GM23338 (cell line): ENCODE data around the gene SEMA5A. TPM values are rescaled to one million over a fixed set of nuclear protein-coding genes. Genes with fewer than 3 reads are reported as not detected.

Experiments used
- ATAC-seq: fragments of 200-7000 bp; cut with Tn5 transposase; 3 replicates; pipeline ENCODE4 v1.9.1; 2020
- DNase-seq: peaks from one replicate; pipeline ENCODE4 v3.0.0-alpha.2; 2015; ENCODE audit warnings: low spot score
- H2AFZ ChIP-seq: fragments of 200-600 bp; sonication (generic); 2 replicates; pipeline ENCODE4 v1.8.0; 2016; ENCODE audit warnings: antibody characterized with exemption, mild to moderate bottlenecking, moderate library complexity
- H3F3A ChIP-seq: fragments of 200-600 bp; sonication (generic); replicated peaks from 2 replicates; pipeline ENCODE4 v1.8.0; 2017; ENCODE audit warnings: antibody characterized with exemption, mixed run types, low read depth
- H3K27ac ChIP-seq: fragments of 200-600 bp; sonication (generic); 2 replicates; pipeline ENCODE4 v1.6.1; 2016; ENCODE audit warnings: low read depth
- H3K27me3 ChIP-seq: fragments of 200-600 bp; sonication (generic); 2 replicates; pipeline ENCODE4 v1.8.0; 2016; ENCODE audit warnings: mild to moderate bottlenecking, mixed run types, moderate library complexity; ENCODE audit not compliant: insufficient read depth
- H3K36me3 ChIP-seq: fragments of 200-600 bp; sonication (generic); 2 replicates; pipeline ENCODE4 v1.8.0; 2016; ENCODE audit warnings: mild to moderate bottlenecking; ENCODE audit not compliant: insufficient read depth
- H3K4me1 ChIP-seq: fragments of 200-600 bp; sonication (generic); 2 replicates; pipeline ENCODE4 v1.8.0; 2016; ENCODE audit warnings: mild to moderate bottlenecking, moderate library complexity; ENCODE audit not compliant: insufficient read depth
- H3K4me2 ChIP-seq: fragments of 200-600 bp; sonication (generic); 2 replicates; pipeline ENCODE4 v1.7.1; 2017; ENCODE audit warnings: mixed run types
- H3K4me3 ChIP-seq: fragments of 200-600 bp; sonication (generic); 2 replicates; pipeline ENCODE4 v1.6.1; 2016; ENCODE audit warnings: mixed run types
- H3K79me2 ChIP-seq: fragments of 200-600 bp; sonication (generic); replicated peaks from 2 replicates; pipeline ENCODE4 v1.8.0; 2017; ENCODE audit warnings: mild to moderate bottlenecking; ENCODE audit not compliant: insufficient read depth
- H3K9me2 ChIP-seq: fragments of 200-600 bp; sonication (generic); 2 replicates; pipeline ENCODE4 v1.8.0; 2017; ENCODE audit not compliant: insufficient read depth
- H4K20me1 ChIP-seq: fragments of 200-600 bp; sonication (generic); replicated peaks from 2 replicates; pipeline ENCODE4 v1.8.0; 2017; ENCODE audit warnings: mild to moderate bottlenecking; ENCODE audit not compliant: insufficient read depth
- H3K27ac Mint-ChIP-seq: 2 replicates; pipeline ENCODE4 v1.8.0; 2020; ENCODE audit warnings: inconsistent platforms, mild to moderate bottlenecking, moderate library complexity, mixed read lengths
- H3K27me3 Mint-ChIP-seq: 3 replicates; pipeline ENCODE4 v1.8.0; 2022; ENCODE audit warnings: low read depth, mild to moderate bottlenecking, moderate library complexity, mixed read lengths, inconsistent platforms; ENCODE audit not compliant: insufficient read depth, poor library complexity
- H3K36me3 Mint-ChIP-seq: 3 replicates; pipeline ENCODE4 v1.8.0; 2021; ENCODE audit warnings: low read depth, mild to moderate bottlenecking, inconsistent platforms, moderate library complexity, mixed read lengths
- H3K4me1 Mint-ChIP-seq: 3 replicates; pipeline ENCODE4 v1.8.0; 2020; ENCODE audit warnings: mild to moderate bottlenecking, inconsistent platforms, mixed read lengths
- H3K4me3 Mint-ChIP-seq: 3 replicates; pipeline ENCODE4 v1.8.0; 2021; ENCODE audit warnings: moderate library complexity, mild to moderate bottlenecking, inconsistent platforms, mixed read lengths
- H3K9me3 Mint-ChIP-seq: 3 replicates; pipeline ENCODE4 v1.8.0; 2020; ENCODE audit warnings: moderate library complexity, mild to moderate bottlenecking, inconsistent platforms, mixed read lengths
- EZH2 ChIP-seq: fragments of 200-600 bp; sonication (generic); IDR thresholded peaks from one replicate; pipeline ENCODE4 v1.8.0; 2017; ENCODE audit warnings: antibody characterized with exemption, mild to moderate bottlenecking, low read depth; ENCODE audit not compliant: unreplicated experiment
- EZH2phosphoT487 ChIP-seq: fragments of 200-600 bp; sonication (generic); IDR thresholded peaks from one replicate; pipeline ENCODE4 v1.8.1; 2018; ENCODE audit warnings: antibody characterized with exemption; ENCODE audit not compliant: unreplicated experiment
- JUNB ChIP-seq: IDR thresholded peaks from one replicate; pipeline ENCODE4 v1.6.1; 2016; ENCODE audit warnings: antibody characterized with exemption; ENCODE audit not compliant: unreplicated experiment
- NANOG ChIP-seq: IDR thresholded peaks from 2 replicates; pipeline ENCODE4 v1.6.1; 2016; ENCODE audit warnings: antibody characterized with exemption, borderline replicate concordance
- POLR2AphosphoS5 ChIP-seq: IDR thresholded peaks from 2 replicates; pipeline ENCODE4 v1.6.1; 2016; ENCODE audit warnings: antibody characterized with exemption, low read depth
- STAT1 ChIP-seq: IDR thresholded peaks from one replicate; pipeline ENCODE4 v1.6.1; 2016; ENCODE audit warnings: antibody characterized with exemption; ENCODE audit not compliant: unreplicated experiment
- ZNF114 ChIP-seq: fragments of 250-450 bp; sonication (Bioruptor Pico); IDR thresholded peaks from 2 replicates; pipeline ENCODE4 v1.5.0; 2020; ENCODE audit warnings: mild to moderate bottlenecking, moderate library complexity
- ZNF331 ChIP-seq: fragments of 250-450 bp; sonication (Bioruptor Pico); IDR thresholded peaks from 2 replicates; pipeline ENCODE4 v1.5.0; 2020; ENCODE audit warnings: low read depth, mild to moderate bottlenecking, moderate library complexity
- polyA plus RNA-seq: library from polyadenylated mRNA; unstranded; fragments of >200 nt; fragmentation: Nextera tagmentation; extraction: Ambion mirVana; gene quantifications from 2 replicates; pipeline ENCODE4 v1.2.1, GENCODE V29; 2016
- total RNA-seq: library from RNA; depleted of rRNA; stranded (reverse); fragments of >200 nt; shearing (Covaris generic); gene quantifications from 2 replicates; pipeline ENCODE4 v1.2.3, GENCODE V29; 2014
- TF ChIP-seq, protein P1 (sequence below): IDR thresholded peaks from 2 replicates; pipeline ENCODE4 v1.6.1; 2016; ENCODE audit warnings: antibody characterized with exemption
- TF ChIP-seq, protein P2 (sequence below): IDR thresholded peaks from one replicate; pipeline ENCODE4 v1.6.1; 2018; ENCODE audit warnings: antibody characterized with exemption; ENCODE audit not compliant: unreplicated experiment

The SEMA5A gene
- total and polyA plus RNA-seq, 2 experiments from 2014 or later: 2.1 to 8.1 TPM

DNA sequence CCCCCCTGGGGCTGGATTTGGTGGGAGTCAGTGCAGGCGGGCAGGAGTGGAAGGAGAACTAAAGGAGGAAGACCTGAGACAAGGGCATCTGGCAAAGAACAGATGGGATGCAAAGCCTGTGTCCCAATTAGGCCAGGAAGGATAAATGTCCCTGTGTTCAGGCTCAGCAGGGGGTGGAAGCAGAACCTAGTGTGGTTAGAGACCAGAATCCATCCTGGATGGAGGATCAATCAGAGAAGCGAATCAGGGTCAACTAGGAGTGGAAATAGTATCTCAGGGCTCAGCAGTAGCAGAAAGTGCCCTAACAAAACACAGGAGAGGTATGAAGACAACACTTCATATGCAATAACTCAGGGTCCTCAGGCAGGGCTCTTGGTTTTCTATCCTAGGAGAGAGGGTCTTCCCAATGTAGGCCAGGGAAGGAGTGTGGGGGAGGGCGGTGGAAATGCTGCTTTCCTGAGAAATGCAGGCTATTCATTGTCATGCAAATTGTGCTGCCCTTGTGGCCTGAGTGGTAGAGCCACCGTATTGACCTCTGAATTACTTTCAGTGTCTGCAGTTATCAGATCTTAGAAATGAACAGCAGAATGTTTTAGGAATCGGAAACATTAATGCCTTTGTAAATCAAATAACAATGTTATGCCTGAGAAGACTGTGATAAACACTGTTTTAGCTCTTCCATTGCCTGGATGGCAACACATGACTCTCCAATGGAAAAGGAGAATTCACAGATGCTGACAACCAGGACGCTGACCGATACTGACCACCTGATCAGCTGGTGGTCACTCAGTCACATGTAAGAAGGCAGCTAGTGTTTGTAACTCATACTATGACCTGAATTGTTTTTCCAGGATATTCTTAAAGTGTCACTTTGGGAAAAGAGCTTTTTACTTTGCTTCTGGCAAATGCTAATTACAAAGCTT, 323.6 kb downstream of the SEMA5A start:
- peak overlapping the region; percentile 18; the same call in 1 of the 2 replicates for H3K4me3 ChIP-seq
- 0 out of 2 replicates have a peak, but pooled peaks have one; percentile 22 for TF ChIP-seq POLR2AphosphoS5
- TF ChIP-seq EZH2phosphoT487: no peak
- TF ChIP-seq, protein P1, sequence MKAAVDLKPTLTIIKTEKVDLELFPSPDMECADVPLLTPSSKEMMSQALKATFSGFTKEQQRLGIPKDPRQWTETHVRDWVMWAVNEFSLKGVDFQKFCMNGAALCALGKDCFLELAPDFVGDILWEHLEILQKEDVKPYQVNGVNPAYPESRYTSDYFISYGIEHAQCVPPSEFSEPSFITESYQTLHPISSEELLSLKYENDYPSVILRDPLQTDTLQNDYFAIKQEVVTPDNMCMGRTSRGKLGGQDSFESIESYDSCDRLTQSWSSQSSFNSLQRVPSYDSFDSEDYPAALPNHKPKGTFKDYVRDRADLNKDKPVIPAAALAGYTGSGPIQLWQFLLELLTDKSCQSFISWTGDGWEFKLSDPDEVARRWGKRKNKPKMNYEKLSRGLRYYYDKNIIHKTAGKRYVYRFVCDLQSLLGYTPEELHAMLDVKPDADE: no peak
- 0 out of 2 replicates have a peak, but pooled peaks have one; percentile 41 for TF ChIP-seq ZNF114 (CRISPR knock-in tag)
- H3F3A ChIP-seq: no peaks in the 10 kb centered on the region
- H3K4me2 ChIP-seq: peak overlapping the region; percentile 65
- DNase-seq (peak; percentile 83), ATAC-seq (peak; percentile 95)
- Mint-ChIP-seq H3K27me3 (peaks cover 6% of the 10 kb centered on the region), H3K36me3 (peaks cover 30% of the 10 kb centered on the region), H3K27ac (peak overlapping the region; percentile 29), H3K4me3 (peak overlapping the region; percentile 26; the same call in 2 of the 3 replicates), H3K9me3 (peaks cover 9% of the 10 kb centered on the region; the same call in 2 of the 3 replicates), H3K4me1 (peaks cover 20% of the 10 kb centered on the region)
- H4K20me1 ChIP-seq: no peaks in the 10 kb centered on the region
- no peaks in the 10 kb centered on the region for H3K79me2 ChIP-seq
- H3K27me3 ChIP-seq: no peaks in the 10 kb centered on the region
- H3K36me3 ChIP-seq: no peaks in the 10 kb centered on the region
- H3K9me2 ChIP-seq: 0 out of 2 replicates have a peak, but pooled peaks cover 11% of the 10 kb centered on the region
- H2AFZ ChIP-seq: no peak overlapping the region
- no peak overlapping the region for H3K27ac ChIP-seq
- H3K4me1 ChIP-seq: peaks cover 20% of the 10 kb centered on the region

DNA sequence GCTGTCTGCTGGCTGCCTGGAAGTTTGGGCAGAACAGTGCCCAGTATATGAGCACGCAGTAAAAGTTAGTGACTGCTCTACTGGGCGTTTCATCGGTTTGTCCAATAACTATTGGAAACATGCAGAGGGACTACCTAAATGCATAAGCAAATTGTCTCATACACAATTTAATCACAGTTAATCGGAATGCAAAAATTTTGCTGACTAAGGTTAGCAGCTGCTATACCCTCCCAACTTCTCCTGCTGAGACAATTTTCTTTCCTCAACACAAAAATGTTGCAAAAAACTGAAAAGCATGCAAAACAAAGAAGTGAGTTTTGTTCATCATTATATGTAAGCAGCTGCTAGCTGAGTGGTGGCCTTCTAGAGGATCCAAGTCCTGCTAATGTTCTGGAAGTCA, 327.5 kb downstream of the SEMA5A start:
- H3K79me2 ChIP-seq: no peaks in the 10 kb centered on the region
- H3K27me3 ChIP-seq: no peaks in the 10 kb centered on the region
- Mint-ChIP-seq H3K27me3 (peaks cover 7% of the 10 kb centered on the region), H3K4me3 (no peak overlapping the region), H3K36me3 (peaks cover 44% of the 10 kb centered on the region), H3K9me3 (peaks cover 21% of the 10 kb centered on the region), H3K27ac (no peak overlapping the region), H3K4me1 (peaks cover 20% of the 10 kb centered on the region)
- H3K4me1 ChIP-seq: peaks cover 18% of the 10 kb centered on the region
- H3F3A ChIP-seq: no peaks in the 10 kb centered on the region
- no peak for TF ChIP-seq STAT1
- H3K9me2 ChIP-seq: peaks cover 14% of the 10 kb centered on the region; the same call in 1 of the 2 replicates
- H3K27ac ChIP-seq: no peak overlapping the region
- DNase-seq: no peak
- H2AFZ ChIP-seq: no peak overlapping the region
- H3K4me3 ChIP-seq: no peak overlapping the region
- no peaks in the 10 kb centered on the region for H3K36me3 ChIP-seq
- H4K20me1 ChIP-seq: no peaks in the 10 kb centered on the region
- no peak for ATAC-seq
- no peak overlapping the region for H3K4me2 ChIP-seq

DNA sequence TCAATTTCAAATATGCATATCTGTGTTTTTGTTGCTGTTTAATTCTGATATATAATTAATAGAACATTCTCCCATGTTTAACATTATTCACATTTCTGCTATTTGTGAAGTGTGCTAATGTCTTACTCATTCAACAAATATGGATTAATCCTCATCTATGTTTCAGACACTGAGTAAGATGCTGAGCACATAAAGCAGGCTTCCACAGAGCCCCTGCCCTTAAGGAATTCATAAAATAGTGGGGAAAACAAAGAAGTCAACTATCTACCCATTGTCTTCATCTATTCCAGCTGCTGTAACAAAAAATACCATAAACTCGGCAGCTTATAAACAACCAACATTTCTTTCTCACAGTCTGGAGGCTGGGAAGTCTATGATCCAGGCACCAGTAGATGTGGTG, 333.3 kb downstream of the SEMA5A start:
- Mint-ChIP-seq H3K27ac (no peak overlapping the region), H3K4me1 (no peaks in the 10 kb centered on the region), H3K4me3 (no peak overlapping the region), H3K9me3 (peaks cover 12% of the 10 kb centered on the region), H3K27me3 (peaks cover 1% of the 10 kb centered on the region), H3K36me3 (peaks cover 17% of the 10 kb centered on the region)
- Histone ChIP-seq H4K20me1 (no peaks in the 10 kb centered on the region), H3K4me2 (no peak overlapping the region), H3K27me3 (no peaks in the 10 kb centered on the region), H3K9me2 (peaks cover 3% of the 10 kb centered on the region; the same call in 1 of the 2 replicates), H3K79me2 (no peaks in the 10 kb centered on the region), H3K4me3 (no peak overlapping the region), H3K4me1 (no peaks in the 10 kb centered on the region), H3K27ac (no peak overlapping the region), H2AFZ (no peak overlapping the region), H3K36me3 (no peaks in the 10 kb centered on the region), H3F3A (no peaks in the 10 kb centered on the region)
- ATAC-seq (no peak), DNase-seq (no peak)
- TF ChIP-seq, protein P1: no peak
- TF ChIP-seq ZNF331 (CRISPR knock-in tag): no peak
- no peak for TF ChIP-seq EZH2
- TF ChIP-seq, protein P2, sequence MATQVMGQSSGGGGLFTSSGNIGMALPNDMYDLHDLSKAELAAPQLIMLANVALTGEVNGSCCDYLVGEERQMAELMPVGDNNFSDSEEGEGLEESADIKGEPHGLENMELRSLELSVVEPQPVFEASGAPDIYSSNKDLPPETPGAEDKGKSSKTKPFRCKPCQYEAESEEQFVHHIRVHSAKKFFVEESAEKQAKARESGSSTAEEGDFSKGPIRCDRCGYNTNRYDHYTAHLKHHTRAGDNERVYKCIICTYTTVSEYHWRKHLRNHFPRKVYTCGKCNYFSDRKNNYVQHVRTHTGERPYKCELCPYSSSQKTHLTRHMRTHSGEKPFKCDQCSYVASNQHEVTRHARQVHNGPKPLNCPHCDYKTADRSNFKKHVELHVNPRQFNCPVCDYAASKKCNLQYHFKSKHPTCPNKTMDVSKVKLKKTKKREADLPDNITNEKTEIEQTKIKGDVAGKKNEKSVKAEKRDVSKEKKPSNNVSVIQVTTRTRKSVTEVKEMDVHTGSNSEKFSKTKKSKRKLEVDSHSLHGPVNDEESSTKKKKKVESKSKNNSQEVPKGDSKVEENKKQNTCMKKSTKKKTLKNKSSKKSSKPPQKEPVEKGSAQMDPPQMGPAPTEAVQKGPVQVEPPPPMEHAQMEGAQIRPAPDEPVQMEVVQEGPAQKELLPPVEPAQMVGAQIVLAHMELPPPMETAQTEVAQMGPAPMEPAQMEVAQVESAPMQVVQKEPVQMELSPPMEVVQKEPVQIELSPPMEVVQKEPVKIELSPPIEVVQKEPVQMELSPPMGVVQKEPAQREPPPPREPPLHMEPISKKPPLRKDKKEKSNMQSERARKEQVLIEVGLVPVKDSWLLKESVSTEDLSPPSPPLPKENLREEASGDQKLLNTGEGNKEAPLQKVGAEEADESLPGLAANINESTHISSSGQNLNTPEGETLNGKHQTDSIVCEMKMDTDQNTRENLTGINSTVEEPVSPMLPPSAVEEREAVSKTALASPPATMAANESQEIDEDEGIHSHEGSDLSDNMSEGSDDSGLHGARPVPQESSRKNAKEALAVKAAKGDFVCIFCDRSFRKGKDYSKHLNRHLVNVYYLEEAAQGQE: no peak
- no peak for TF ChIP-seq JUNB
- no peak for TF ChIP-seq EZH2phosphoT487
- no peak for TF ChIP-seq NANOG
- TF ChIP-seq ZNF114 (CRISPR knock-in tag): no peak
